Endodermal cell (in vitro differentiated cells): ENCODE measurements around the gene F7. TPM values are rescaled to one million over a fixed set of nuclear protein-coding genes. Genes with fewer than 3 reads are reported as not detected.

Source experiments
- DNase-seq: peaks from one replicate; pipeline ENCODE4 v3.0.0-alpha.2; 2017
- H3K27ac ChIP-seq: 2 replicates; pipeline ENCODE4 v1.5.1; 2013; ENCODE audit warnings: mild to moderate bottlenecking, low read depth, low read length, moderate library complexity
- H3K27me3 ChIP-seq: 2 replicates; pipeline ENCODE4 v1.6.1; 2013; ENCODE audit warnings: mild to moderate bottlenecking, low read length, moderate library complexity; ENCODE audit not compliant: insufficient read depth, control insufficient read depth, poor library complexity, severe bottlenecking
- H3K36me3 ChIP-seq: 2 replicates; pipeline ENCODE4 v1.7.0; 2013; ENCODE audit warnings: mild to moderate bottlenecking, low read length, moderate library complexity; ENCODE audit not compliant: control insufficient read depth, insufficient read depth
- H3K4me1 ChIP-seq: one replicate; pipeline ENCODE4 v1.7.0; 2013; ENCODE audit warnings: low read length; ENCODE audit not compliant: control insufficient read depth, insufficient read depth
- H3K4me3 ChIP-seq: 2 replicates; pipeline ENCODE4 v1.5.1; 2013; ENCODE audit warnings: mild to moderate bottlenecking, low read length, moderate library complexity
- H3K9ac ChIP-seq: 2 replicates; pipeline ENCODE4 v1.6.1; 2013; ENCODE audit warnings: mild to moderate bottlenecking, low read length, moderate library complexity; ENCODE audit not compliant: poor library complexity, severe bottlenecking; ENCODE audit errors: extremely low read depth
- H3K9me3 ChIP-seq: 2 replicates; pipeline ENCODE4 v1.6.1; 2013; ENCODE audit warnings: mild to moderate bottlenecking, low read length, moderate library complexity; ENCODE audit not compliant: control insufficient read depth
- H3K27ac Mint-ChIP-seq: 2 replicates; pipeline ENCODE4 v1.8.0; 2020; ENCODE audit warnings: mixed read lengths
- H3K27me3 Mint-ChIP-seq: 2 replicates; pipeline ENCODE4 v1.8.0; 2021; ENCODE audit warnings: mild to moderate bottlenecking, mixed read lengths; ENCODE audit not compliant: insufficient read depth
- H3K36me3 Mint-ChIP-seq: 2 replicates; pipeline ENCODE4 v1.8.0; 2020; ENCODE audit warnings: low read depth, mixed read lengths
- H3K4me1 Mint-ChIP-seq: 2 replicates; pipeline ENCODE4 v1.8.0; 2020; ENCODE audit warnings: mixed read lengths
- H3K4me3 Mint-ChIP-seq: 2 replicates; pipeline ENCODE4 v1.8.0; 2020; ENCODE audit warnings: mild to moderate bottlenecking, moderate library complexity, mixed read lengths
- H3K9me3 Mint-ChIP-seq: 2 replicates; pipeline ENCODE4 v1.8.0; 2020; ENCODE audit warnings: mild to moderate bottlenecking, mixed read lengths
- CTCF ChIP-seq: fragments of 200-600 bp; sonication (generic); conservative IDR thresholded peaks from 2 replicates; pipeline ENCODE4 v1.5.0; 2021; ENCODE audit warnings: antibody characterized with exemption, mild to moderate bottlenecking
- WGBS, 2 experiments: methylation state at CpG; one replicate each; pipeline versions ENCODE4 v1.1.5 to v1.1.7; 2013; ENCODE audit warnings: missing lambda C conversion rate in 2 of 2, mixed read lengths in 1 of 2; ENCODE audit not compliant: insufficient coverage in 1 of 2, insufficient read length in 1 of 2; 5-methylcytosine and 5-hydroxymethylcytosine counted together
- total RNA-seq, 2 donors: library from RNA; stranded (reverse); fragmentation: NEBNext Ultra II Directional in 1 of 2; extraction: Animal tissue kit (Norgen Biotek cat#: 25700) in 1 of 2; gene quantifications; 2 replicates in 1 of 2; 3 replicates in 1 of 2; pipeline ENCODE4 v1.2.1, GENCODE V29; 2021

Gene F7
- total RNA-seq, 2 donors from 2014 or later, result 4.7 to 6.4 TPM

- H3K27me3 Mint-ChIP-seq, result peaks cover 6% of the 10 kb centered on the region
- H3K27me3 ChIP-seq, result peaks cover 7% of the 10 kb centered on the region
- H3K4me3 ChIP-seq, result peak within 1 kb of the TSS; percentile 57
- no peaks in the 10 kb centered on the region for H3K9me3 ChIP-seq
- TF ChIP-seq CTCF, result peak; percentile 53
- peaks cover 12% of the 10 kb centered on the region for H3K4me1 Mint-ChIP-seq
- H3K36me3 ChIP-seq, result no peaks in the 10 kb centered on the region
- peak within 1 kb of the TSS; percentile 74 for H3K27ac Mint-ChIP-seq
- H3K36me3 Mint-ChIP-seq, result peaks cover 4% of the 10 kb centered on the region
- peak; percentile 93 for DNase-seq
- H3K9ac ChIP-seq, result no peak within 1 kb of the TSS
- 44 to 57% methylated on average over 10 to 23 of the region's 23 CpGs for WGBS, 2 experiments
- H3K9me3 Mint-ChIP-seq, result no peaks in the 10 kb centered on the region
- H3K4me1 ChIP-seq, result peaks cover 8% of the 10 kb centered on the region
- H3K4me3 Mint-ChIP-seq, result peak within 1 kb of the TSS; percentile 39
- H3K27ac ChIP-seq, result peak within 1 kb of the TSS; percentile 3
Observed at GRCh38 chr13:113122550-113123225, 17.1 kb downstream of the F7 start, which contains the start of gene F10. F10 (plus strand) TSS chr13:113122799; CDS start chr13:113122856, 57 bp downstream.

- H3K27ac Mint-ChIP-seq, result peak overlapping the region; percentile 53
- Histone ChIP-seq H3K9me3 (no peaks in the 10 kb centered on the region), H3K9ac (no peak overlapping the region), H3K4me1 (peaks cover 8% of the 10 kb centered on the region), H3K27ac (peak overlapping the region; percentile 3), H3K27me3 (peaks cover 7% of the 10 kb centered on the region), H3K4me3 (peak overlapping the region; percentile 57), H3K36me3 (no peaks in the 10 kb centered on the region)
- WGBS, 2 experiments, result 89 to 94% methylated on average over 14 to 29 of the region's 29 CpGs
- H3K27me3 Mint-ChIP-seq, result peaks cover 6% of the 10 kb centered on the region
- H3K4me3 Mint-ChIP-seq, result peak overlapping the region; percentile 39
- DNase-seq, result peak; percentile 76
- peak; percentile 64 for TF ChIP-seq CTCF
- no peaks in the 10 kb centered on the region for H3K9me3 Mint-ChIP-seq
- H3K4me1 Mint-ChIP-seq, result peaks cover 12% of the 10 kb centered on the region
- H3K36me3 Mint-ChIP-seq, result peaks cover 4% of the 10 kb centered on the region
Observed at GRCh38 chr13:113123226-113124201, 17.9 kb downstream of the F7 start.

GRCh38 chr13:113124211-113124970 is 18.8 kb downstream of the F7 start:
- no peak overlapping the region for H3K27ac Mint-ChIP-seq
- peaks cover 5% of the 10 kb centered on the region for H3K27me3 Mint-ChIP-seq
- no peak overlapping the region for H3K4me3 Mint-ChIP-seq
- H3K36me3 Mint-ChIP-seq, result peaks cover 8% of the 10 kb centered on the region
- 94 to 95% methylated on average over 16 to 19 of the region's 19 CpGs for WGBS, 2 experiments
- Histone ChIP-seq H3K9me3 (no peaks in the 10 kb centered on the region), H3K9ac (no peak overlapping the region), H3K4me1 (peaks cover 8% of the 10 kb centered on the region), H3K27ac (no peak overlapping the region), H3K36me3 (no peaks in the 10 kb centered on the region), H3K4me3 (no peak overlapping the region), H3K27me3 (peaks cover 2% of the 10 kb centered on the region)
- H3K9me3 Mint-ChIP-seq, result peaks cover 2% of the 10 kb centered on the region
- peaks cover 18% of the 10 kb centered on the region for H3K4me1 Mint-ChIP-seq
- no peak for DNase-seq
- TF ChIP-seq CTCF, result no peak
